Occipital lobe (tissue), 2 donors: ENCODE measurements around the gene OR5K4. TPM values are rescaled to one million over a fixed set of nuclear protein-coding genes. Genes with fewer than 3 reads are reported as not detected.

Experiments
- DNase-seq: peaks from one replicate; lab custom pipeline; 2025; lab: John Stamatoyannopoulos, UW
- total RNA-seq: library from RNA; depleted of rRNA; stranded (reverse); fragments of >200 nt; gene quantifications from one replicate; pipeline ENCODE4 v1.2.3, GENCODE V29; 2014

Gene OR5K4
- not detected for total RNA-seq

- DNase-seq, result no peak
Measured at GRCh38 chr3:98353554-98353953, at the start of gene OR5K4. Gene OR5K4, plus strand, starts transcription at chr3:98353854. Its CDS starts 0 bp downstream, at chr3:98353854.

DNA sequence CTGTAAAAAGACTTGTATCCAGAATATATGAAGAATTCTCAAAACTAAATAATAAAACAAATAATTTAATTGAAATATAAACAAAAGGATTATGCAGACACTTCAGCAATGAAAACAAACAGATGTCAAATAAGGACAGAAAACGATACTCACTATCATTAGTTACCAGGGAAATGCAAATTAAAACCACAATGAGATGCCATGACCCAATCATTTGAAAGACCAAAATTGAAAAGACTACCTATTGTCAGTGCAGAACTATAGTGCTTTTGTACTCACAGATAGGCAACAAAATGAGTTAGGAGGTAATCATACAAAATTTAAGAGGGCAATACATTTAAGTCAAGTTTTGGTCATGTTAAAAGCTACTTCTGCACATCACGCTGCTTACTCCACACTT is 31.6 kb upstream of the OR5K4 start:
- DNase-seq, result no peak

GRCh38 chr3:98322686-98323085 is 31.0 kb upstream of the OR5K4 start:
- no peak for DNase-seq

DNA sequence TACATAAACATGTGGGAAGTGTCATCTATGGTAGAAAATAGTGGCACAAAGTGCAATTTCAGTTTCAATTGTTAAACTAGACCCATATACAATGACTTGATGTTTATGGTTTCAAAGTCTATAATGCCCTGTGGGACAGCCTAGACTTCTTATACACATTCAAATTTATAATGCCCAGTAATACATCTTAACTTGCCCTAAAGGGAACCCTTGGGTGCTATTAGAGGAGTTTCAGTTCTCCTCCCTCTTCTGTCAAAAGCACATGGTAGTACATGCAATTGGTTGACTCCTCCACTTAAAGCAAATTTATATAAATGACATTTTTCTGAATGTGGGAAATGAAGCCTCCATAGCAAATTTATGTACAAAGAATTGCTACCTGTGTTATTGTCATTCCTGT is 30.2 kb upstream of the OR5K4 start:
- DNase-seq, result no peak

DNA sequence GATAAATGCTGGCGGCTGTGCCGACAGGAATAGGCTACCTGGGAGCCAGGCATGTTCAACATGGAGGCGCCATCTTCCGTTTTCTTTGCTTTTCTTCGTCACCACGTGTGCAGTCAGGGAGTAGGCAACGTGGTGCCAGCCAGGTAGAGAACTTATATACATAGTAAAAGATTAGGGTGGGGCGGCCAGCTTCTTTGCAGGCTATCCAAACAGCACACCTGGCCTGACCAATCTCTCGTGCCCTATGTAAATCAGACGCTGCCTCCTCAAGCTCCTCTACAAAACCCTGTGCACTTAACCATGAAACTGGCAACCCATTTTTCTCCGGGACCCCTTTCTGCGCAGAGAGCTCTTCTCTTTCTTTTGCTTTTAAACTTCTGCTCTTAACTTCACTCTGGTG is 28.6 kb upstream of the OR5K4 start:
- DNase-seq, result no peak

GRCh38 chr3:98326105-98326893 is 27.4 kb upstream of the OR5K4 start:
- DNase-seq, result no peak

DNA sequence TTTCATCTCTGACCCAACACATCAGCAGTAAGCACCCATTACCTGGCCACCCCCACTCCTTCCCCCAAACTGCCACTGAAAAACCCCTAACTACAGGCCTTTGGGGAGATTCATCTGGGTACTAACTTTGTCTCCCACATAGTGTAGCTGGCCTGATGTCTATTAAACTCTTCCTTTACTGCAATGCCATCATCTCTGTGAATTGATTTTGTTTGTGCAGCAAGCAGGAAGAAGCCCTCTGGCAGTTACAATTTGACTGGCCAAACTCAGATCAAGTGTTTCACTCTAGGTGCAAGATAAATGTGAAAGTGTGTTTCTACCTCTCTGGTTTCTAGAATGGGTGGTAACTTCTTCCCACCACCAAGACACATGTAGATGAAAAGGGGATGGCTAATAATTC is 26.7 kb upstream of the OR5K4 start:
- DNase-seq, result no peak

DNA sequence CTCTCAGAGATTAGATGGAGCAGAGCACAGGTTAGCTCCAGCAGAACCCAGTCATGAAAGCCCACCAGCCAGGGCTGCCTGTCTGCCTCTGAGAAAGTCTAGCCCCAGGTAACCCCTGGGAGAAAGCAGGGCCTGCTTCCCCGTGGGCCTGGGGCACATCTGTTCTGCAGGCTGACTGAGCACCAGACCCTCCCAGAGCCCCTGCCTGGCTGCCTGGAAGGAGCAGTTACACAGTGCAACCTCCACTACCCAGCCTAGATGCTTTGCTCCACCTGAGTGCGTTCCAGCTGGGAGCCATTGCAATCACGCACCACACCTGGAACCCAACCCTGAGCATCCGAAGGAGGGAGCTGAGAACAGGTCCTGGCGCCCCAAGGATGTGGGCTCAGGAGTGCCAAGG is 24.7 kb upstream of the OR5K4 start:
- DNase-seq, result no peak

DNA sequence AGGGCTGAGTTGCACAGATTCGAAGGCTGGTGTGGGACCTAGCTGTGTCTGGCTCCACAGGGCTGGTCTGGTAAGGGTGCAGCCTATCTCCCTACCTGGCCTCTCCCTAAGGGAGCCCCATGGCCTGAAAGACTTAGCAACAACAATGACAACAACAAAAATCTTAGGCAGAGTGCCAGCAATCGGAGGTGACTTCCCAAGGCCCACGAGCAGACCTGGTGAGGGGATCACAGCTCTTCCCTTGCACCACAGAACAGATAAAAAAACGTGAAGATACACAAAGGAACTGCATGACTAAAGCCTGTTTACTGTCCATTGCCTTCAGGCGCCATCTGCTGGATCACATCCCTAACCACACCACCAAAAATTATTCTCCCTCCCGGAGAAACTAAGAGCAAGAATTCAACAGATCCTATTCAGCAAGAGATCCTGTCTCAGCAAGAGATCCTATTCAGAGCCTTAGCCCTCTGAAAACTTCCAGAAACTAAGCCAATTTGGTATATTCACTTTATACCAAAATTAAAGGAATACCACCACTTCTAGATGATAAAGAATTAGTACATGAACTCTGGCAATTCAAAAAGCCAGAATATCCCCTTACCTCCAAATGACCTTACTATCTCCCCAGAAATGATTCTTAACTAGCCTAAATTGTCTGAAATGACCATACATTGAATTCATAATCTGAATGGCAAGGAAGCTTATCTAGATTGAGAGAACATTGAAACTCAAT is 24.1 kb upstream of the OR5K4 start:
- DNase-seq, result peak; percentile 12

DNA sequence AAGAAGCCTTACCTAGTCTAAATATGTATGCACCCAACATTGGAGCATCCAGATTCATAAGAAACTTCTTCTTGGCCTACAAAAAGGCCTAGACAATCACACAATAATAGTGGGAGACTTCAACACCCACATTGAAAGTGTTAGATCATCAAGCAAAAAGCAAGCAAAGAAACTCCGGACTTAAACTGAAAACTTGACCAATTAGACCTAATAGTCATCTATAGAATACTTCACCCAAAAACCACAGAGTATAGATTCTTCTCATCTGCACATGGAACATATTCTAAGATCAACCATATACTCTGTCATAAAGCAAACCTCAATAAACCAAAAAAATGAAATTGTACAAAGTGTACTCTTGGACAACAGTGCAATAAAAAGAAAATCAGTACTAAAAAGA is 22.3 kb upstream of the OR5K4 start:
- DNase-seq, result no peak

GRCh38 chr3:98333989-98334606 is 19.6 kb upstream of the OR5K4 start:
- no peak for DNase-seq

GRCh38 chr3:98339031-98339430 is 14.6 kb upstream of the OR5K4 start:
- no peak for DNase-seq

DNA sequence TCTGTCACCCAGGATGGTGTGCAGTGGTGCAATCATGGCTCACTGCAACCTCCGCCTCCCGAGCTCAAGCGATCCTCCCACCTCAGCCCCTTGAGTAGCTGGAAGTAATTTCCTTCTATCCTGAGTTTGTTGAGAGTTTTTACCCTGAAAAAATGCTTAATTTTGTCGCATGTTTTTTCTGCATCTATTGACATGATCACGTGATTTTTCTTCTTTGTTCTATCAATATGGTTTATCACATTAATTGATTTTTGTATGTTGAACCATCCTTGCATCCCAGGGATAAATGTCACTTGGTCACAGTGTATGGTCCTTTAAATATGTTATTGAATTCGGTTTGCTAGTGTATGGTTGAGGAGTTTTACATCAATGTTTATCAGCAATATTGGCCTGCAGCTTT is 11.9 kb upstream of the OR5K4 start:
- DNase-seq, result no peak

GRCh38 chr3:98343647-98344507 is 9.8 kb upstream of the OR5K4 start:
- DNase-seq, result no peak

DNA sequence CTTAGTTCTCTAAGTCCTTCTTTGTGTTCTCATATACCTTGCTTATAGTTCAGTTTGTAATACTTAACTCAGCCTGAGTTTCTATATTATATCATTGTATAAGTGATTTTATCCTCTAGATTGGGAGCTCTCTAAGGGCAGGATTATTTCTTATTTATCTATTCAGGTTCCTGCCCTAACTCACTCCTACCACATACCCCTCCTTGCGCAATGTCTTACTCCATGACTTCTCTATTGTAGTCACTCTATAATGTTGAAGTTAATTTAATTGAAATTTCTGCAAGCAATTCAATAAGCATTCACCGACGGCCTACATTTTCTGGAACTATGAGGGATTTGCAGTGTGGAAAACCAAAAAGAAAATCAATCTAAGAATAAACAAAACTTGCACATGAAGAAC is 3.6 kb upstream of the OR5K4 start:
- no peak for DNase-seq

DNA sequence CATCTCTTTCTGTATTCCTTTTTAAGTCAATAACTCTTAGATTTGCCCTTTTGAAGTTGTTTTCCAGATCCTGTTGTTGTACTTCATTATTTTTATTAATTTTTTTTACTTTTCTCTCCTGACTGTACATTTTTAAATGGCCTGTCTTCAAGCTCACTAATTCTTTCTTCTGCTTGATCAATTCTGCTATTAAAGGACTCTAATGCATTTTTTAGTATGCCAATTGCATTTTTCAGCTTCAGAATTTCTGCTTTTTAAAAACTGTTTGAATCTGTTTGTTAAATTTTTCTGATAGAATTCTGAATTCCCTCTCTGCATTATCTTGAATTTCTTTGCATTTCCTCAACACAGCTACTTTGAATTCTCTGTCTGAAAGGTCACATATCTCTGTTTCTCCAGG is 5.6 kb downstream of the OR5K4 start:
- no peak for DNase-seq

- no peak for DNase-seq
Measured at GRCh38 chr3:98359993-98360675, 6.5 kb downstream of the OR5K4 start.

- DNase-seq, result no peak
Measured at GRCh38 chr3:98360681-98361080, 7.0 kb downstream of the OR5K4 start.

- DNase-seq, result no peak
Measured at GRCh38 chr3:98361289-98361688, 7.6 kb downstream of the OR5K4 start.

GRCh38 chr3:98367464-98368246 is 14.0 kb downstream of the OR5K4 start:
- DNase-seq, result no peak
